ENCODE measurements around the gene WNT3A.
"Not testable (repeated sequence)": the region's sequence is repeated elsewhere in the genome, so short reads cannot be mapped to it uniquely, and the experiment has no call there.

Gene WNT3A, protein sequence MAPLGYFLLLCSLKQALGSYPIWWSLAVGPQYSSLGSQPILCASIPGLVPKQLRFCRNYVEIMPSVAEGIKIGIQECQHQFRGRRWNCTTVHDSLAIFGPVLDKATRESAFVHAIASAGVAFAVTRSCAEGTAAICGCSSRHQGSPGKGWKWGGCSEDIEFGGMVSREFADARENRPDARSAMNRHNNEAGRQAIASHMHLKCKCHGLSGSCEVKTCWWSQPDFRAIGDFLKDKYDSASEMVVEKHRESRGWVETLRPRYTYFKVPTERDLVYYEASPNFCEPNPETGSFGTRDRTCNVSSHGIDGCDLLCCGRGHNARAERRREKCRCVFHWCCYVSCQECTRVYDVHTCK

DNA sequence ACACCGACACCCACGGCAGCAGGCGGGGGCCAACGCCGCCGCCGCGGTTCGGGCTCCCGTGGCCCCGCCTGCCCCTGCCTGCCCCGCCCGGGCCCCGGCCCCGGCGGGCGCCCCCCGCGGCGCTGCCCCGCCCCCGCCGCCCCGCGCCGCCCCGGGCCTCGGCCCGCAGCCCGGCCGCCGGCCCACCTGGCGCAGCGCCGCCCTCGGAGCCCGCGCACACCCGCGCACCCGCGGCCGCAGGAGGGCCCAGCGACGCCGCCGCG is at the start of gene WNT3A:
WNT3A (plus strand) TSS at position 213 of the 263 bp plus-strand sequence. CDS start 131 bp downstream, outside the sequence.
- no peak for DNase-seq

DNA sequence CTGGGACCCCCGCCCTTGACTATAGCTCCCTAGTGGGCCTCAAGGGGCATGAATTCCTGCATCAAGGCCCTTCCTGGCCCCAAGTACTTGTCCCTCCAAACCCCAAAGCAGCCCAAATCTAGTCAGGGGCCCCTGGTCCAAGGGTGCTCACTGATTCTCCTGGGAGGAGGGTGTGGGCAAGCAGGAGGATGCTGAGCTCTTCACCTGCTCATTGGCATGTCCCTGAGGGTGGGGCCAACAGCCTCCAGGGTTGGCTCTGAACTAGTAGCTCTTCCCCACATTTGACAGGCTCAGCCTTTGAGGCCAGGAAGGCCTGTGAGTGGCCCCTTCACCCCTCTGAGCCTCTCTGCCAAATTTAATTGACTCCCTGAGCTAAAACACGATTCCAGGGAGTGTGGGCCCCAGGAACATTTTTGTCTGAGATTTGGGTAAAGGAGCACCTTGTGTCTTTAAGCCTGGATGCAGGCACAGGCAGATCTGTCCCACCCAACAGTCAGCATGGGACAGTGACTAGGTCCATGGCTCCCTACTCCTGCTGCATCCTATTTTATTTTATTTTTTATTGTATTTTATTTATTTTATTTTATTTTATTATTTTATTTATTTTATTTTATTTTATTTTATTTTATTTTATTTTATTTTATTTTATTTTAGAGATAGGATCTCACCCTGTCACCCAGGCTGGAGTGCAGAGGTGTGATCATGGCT is 48.0 kb upstream of the WNT3A start:
- DNase-seq: no peak

DNA sequence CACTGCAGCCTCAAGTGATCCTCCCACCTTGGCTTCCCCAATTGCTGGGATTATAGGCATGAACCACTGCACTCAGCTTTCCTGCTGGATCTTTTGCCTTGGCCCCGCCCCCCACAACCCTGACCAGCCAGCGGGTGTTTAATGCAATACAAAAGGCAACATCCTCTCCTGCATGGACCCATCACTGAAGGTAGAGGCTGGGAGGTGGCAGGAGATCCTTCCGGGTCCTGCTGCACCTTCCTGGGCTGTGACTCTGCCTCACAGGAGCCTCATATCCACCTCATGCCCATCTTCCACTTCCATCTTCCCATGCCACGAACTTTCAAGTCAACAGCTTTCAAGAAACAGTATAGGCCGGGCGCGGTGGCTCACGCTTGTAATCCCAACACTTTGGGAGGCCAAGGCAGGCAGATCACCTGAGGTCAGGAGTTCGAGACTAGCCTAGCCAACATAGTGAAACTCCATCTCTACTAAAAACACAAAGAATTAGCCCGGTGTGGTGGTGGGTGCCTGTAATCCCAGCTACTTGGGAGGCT is 47.4 kb upstream of the WNT3A start:
- DNase-seq: no peak

DNA sequence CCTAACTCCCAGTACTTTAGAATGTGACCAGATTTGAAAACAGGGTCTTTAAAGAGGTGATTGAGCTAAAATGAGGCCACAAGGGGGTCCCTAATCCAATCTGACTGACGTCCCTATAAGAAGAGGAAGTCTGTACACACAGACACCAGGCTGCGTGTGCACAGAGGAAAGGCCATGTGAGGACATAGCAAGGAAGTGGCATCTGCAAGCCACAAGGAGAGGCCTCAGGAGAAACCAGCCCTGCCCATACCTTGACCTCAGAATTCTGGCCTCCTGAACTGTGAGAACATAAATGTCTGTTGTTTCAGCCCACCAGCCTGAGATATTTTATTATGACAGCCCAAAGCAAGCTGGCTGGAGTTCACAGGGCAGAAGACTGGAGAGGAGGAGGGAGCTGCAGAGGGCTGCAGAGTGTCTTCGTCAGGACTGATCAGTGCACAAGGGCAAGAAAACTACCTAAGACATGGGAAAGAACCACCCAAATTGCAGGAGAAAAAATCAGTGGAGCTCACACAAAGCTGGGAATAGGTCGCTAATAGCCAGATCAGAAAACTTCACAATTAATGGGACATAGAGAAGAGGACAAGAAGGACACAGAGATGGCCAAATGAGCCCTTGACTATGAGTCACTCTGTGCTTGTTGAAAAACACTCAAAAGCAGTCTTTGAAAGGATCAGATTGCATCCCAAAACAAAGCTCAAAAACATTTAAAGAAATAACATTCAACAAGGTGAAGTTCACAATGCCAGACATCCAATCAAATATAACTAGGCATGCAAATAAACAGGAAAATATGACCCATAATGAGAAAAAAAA is 44.9 kb upstream of the WNT3A start:
- no peak for DNase-seq

DNA sequence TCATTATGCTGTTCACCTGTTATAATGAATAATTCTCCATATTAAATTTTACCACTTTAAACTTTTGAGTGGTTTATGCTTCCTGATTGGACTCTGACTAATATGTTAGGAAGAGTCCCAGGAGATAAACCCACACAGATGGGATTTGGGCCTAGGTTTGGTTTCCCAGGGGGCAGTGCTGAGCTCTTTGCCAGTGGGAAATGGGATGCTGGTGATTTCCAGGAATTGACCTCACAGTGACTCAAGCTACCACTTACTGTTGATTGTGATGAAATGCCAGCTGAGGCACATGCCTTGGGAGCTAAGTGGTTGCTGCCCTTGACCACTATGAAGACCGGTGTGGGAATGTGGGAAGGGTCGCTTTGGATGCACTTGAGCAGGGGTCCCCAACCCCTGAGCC is 40.1 kb upstream of the WNT3A start:
- DNase-seq: not testable (repeated sequence)

DNA sequence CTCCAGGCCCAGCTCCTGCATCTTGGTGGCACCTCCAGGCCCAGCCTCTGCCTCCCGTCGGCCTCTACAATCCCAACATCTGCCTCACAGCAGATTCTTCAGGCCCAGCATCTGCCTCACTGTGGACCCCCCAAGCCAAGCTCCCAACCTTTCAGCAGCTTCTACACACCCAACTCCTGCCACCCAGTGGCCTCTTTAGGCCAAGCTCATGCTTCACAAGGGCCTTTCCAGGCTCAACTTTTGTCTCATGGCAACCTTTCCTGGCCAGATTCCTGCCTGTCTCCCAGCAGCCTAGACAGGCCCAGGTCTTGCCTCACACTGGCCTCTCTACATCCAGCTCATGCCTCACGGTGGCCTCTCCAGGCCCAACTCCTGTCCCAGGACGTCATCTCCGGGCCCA is 39.0 kb upstream of the WNT3A start:
- DNase-seq: not testable (repeated sequence)

DNA sequence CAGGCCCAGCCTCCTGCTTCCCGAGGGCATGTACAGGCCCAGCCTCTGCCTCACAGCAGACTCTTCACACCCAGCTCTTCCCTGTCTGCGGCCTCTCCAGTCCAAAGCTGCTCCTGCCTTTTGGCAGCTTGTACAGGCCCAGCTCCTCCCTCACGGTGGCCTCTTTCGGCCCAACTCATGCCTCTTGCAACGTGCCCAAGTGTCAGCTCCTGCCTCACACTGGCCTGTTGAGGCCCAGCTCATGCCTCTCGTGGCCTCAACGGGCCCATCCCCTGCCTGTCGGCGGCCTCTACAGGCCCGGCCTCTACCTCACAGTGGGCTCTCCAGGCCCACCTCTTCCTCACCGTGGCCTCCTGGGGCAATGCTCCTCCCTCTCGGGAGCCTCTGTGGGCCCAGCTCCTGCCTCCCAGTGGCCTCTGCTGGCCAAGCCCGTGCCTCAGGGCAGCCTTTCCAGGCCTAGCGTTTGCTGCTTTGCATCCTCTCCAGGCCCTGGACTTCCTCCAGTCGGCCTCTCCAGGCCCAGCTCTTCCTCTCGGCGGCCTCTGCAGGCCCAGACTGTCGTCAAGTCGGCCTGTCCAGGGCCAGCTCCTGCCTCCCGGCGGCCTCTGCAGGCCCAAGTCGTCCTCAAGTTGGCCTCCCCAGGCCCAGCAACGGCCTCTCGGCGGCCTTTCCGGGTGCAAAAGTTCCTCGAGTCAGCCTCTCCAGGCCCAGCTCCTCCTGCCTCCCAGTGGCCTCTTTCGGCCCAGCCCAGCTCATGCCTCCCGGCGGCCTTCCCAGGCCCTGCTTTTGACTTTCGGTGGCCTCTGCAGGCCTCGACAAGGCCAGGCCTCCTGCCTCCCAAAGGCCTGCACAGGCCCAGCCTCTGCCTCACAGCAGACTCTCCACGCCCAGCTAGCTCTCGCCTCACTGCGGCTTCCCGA is 36.5 kb upstream of the WNT3A start:
- DNase-seq: not testable (repeated sequence)

DNA sequence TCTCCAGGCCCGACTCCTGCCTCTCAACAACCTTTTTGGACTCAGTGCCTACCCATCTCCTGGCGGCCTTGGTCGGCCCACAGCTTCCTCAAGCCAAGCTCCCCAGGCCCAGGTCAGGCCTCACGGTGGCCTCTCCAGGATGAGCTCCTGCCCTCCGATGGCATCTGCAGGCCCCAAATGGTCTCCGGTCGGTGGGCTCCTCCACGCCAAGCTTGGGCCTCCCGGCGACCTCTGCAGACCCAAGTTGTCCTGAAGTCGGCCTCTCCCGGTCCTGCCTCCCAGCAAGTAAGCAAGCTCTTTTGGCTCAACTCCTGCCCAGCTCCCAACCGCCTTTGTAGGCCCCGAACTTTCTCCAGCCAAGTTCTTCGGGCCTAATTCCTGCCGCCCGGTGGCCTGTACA is 35.6 kb upstream of the WNT3A start:
- DNase-seq: not testable (repeated sequence)

DNA sequence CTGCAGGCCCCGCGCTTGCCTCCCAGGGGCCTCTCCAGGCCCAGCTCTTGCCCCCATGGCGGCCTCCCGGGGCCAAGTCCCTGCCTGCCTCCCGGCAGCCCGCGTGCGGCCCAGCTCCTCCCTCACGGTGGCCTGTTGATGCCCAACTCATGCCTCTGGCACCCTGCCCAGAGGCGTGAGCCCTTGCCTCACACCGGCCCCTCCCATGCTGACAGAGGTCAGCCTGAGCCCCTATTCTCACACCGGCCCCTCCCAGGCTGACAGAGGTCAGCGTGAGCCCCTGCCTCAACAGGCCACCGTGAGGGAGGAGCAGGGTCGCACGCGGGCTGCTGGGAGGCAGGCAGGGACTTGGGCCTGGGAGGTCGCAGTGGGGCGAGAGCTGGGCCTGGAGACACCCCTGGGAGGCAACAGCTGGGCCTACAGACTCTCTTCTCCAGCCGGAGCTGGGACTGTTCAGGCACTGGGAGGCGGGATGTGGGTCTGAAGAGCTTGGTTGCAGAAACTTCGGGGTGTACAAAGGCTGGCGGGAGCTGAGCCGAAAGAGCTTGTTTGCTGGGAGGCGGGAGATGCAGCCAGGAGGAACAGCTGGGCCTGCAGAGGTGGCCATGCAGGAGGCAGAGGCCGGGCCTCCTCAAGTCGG is 35.0 kb upstream of the WNT3A start:
- peak; percentile 34 for DNase-seq

DNA sequence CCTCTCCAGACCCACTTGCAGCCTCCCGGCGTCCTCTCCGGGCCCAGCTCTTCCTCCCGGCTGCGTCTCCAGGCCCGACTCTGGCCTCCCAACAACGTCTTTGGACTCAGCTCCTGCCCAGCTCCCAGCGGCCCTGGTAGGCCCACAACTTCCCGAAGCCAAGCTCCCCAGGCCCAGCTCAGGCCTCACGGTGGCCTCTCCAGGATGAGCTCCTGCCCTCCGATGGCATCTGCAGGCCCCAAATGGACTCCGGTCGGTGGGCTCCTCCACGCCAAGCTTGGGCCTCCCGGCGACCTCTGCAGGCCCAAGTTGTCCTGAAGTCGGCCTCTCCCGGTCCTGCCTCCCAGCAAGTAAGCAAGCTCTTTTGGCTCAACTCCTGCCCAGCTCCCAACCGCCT is 34.5 kb upstream of the WNT3A start:
- not testable (repeated sequence) for DNase-seq

DNA sequence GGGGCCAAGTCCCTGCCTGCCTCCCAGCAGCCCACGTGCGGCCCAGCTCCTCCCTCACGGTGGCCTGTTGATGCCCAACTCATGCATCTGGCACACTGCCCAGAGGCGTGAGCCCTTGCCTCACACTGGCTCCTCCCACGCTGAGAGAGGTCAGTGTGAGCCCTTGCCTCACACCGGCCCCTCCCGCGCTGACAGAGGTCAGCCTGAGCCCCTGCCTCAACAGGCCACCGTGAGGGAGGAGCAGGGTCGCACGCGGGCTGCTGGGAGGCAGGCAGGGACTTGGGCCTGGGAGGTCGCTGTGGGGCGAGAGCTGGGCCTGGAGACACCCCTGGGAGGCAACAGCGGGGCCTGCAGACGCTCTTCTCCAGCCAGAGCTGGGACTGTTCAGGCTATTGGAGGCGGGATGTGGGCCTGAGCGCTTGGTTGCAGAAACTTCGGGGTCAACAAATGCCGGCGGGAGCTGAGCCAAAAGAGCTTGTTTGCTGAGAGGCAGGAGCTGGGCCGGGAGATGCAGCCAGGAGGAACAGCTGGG is 33.9 kb upstream of the WNT3A start:
- peak; percentile 39 for DNase-seq

DNA sequence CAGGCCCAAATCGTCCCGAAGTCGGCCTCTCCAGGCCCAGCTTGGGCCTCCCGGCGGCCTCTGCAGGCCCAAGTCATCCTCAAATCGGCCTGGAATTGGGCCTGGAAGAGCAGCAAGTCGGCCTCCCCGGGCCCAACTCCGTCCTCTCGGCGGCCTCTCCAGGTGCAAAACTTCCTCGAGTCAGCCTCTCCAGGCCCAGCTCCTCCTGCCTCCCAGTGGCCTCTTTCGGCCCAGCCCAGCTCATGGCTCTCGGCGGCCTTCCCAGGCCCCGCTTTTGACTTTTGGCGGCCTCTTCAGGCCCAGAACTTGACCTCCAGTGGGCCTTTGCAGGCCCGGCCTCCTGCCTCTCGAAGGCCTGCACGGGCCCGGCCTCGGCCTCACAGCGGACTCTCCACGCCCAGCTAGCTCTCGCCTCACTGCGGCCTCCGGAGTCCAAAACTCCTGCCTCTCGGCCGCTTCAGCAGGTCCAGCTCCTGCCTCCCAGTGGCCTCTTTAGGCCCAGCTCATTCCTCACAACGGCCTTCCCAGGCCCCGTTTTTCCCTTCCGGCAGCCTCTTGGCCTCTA is 33.0 kb upstream of the WNT3A start:
- DNase-seq: not testable (repeated sequence)

DNA sequence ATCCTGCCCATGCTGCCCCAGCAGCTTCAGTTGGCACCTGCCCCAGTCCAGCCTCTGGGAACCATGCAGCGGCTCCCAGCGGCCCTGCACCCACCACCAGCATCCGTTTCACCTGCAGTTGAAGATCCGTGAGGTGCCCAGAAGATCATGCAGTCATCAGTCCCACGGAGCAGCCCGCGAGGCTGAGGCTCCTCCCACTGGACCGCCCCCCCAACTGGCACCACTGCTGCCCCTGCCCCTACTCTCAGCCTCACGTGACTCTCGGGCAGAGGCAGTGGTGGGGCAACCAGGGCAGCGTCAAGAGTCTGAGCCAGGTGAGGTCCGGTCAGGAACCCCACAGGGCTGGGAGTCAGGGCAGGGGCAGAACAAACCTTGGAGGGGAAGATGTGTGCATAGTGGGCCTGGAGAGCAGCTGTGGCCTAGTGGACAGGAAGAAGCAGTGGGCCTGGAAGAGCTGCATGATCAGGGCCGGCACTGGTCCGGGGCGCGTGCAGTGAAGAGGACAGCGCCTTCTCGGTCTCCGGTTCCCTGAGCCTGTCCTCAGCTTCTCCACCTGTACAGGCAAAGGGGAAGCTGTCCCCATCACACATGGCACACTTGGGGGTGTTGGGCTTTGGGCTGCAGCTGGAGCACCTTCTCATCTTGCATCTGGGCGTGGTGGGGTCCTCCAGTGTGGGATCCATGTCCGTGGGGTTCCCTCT is 31.1 kb upstream of the WNT3A start:
- not testable (repeated sequence) for DNase-seq

DNA sequence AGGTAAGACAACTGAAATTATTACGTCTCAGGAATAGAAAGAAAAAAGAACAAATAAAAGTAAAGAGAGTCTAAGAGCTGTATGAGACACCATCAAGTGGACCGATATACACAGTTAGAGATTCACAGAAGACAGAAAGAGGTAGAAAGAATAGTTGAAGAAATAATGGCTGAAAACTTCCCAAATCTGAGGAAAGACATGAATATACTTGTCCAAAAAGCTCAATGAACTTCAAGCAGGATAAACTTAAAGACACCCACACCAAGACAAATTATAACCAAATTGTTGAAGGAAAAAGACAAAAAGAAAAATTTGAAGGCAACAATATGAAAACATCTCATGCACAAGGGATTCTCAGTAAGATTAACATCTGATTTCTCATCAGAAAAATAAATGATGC is 19.6 kb upstream of the WNT3A start:
- DNase-seq: no peak

DNA sequence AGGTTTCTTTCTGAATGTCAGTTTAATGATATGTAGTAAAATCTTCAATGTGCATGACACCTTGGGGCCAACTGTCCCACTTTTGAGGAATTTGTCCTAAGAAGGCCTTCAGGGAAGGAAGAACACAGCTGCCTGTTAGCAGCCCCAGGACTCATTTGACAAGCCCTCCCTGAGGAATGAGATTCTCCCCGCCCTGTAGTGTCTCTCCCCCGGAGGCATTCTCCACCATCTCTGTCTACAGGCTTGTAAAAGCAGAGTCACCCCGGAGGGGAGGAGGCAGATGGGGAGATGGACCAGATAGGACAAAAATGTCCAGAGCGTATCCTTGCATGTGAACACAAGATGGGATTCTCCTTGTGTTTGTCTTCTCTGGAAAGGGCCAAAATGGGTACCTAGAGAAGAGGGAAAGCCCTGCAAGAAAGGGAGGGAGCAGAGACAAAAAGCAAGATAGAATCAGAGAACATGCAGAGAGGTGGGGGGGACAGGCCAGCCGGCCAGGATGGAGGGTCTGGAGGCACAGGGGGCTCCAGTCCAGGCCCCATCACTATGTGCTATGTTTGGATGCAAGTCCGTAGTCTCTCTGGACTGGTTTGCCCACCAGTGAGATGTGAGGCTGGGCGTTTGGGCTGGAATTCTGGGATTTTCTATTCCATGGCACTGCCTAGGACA is 12.0 kb upstream of the WNT3A start:
- DNase-seq: no peak

DNA sequence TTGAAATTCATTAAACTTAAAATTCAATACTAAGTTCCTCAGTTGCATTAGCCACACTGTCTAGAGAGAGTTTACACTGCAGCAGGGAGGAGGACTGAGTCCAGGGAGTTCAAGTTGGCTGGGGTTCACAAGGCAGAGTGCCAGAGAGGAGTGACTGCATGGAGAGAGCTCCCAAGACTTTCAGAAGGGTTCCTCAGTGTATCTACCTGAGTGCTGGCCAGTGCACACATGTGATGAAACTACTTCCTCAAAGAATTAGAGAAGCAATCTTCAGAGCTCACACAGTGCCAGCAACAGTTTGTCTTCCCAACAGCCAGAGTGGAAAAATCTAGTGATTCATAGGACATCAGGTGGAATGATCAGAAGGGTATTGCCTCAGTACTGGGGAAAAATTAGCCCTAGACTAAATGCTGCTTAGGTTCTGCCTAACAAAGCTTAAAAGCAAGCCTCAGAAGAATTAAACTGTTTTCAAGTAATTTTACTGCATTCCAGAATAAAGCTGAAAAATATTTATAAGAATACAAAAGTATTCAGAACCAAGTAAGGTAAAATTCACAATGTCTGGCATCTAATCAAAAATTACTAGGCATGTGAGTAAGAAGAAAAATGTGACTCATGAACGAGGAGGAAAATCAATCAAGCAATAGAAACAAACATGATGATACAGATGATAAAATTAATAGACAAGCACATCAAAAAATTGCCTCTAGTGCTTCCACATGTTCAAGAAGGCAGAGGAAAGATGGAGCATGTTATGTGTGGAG is 10.4 kb upstream of the WNT3A start:
- no peak for DNase-seq

DNA sequence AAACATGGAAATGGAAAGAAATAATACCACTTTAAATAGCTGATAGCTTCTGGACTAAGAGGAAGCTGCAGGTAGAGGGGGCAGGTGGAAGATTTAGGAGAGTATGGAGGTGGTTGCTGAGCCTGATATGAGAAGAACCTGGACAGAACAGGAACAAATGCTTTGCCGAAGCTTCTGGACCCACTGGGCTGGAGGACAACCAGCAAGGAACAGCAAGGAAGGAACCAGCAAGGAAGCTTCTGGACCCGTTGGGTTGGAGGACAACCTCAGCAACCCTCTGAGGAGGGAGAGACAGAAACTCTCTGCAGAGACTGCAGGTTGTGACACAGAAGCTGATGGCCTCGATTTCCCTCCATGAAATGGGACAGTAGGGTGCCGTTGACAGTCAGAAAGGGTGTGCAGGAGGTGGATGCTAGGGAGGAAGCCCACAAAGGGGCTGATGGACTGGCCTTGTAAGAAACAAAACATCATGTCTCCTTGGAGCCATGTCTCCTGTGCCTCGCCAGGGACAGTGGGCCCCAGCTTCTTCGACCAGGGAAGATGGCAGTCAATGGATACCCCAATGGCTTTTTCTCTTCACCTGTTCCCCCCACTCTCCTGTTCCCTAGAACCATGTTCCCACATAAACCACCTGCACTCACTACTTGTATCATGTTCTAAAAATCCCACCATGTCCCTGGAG is 8.3 kb upstream of the WNT3A start:
- no peak for DNase-seq
